NCI-H1092 treated with DMSO at 0.1 percent for 48 hours (cell line): Measurements from ENCODE around the gene DNAH5.

ENCODE experiments used
- DNase-seq: peaks from one replicate; lab custom pipeline; 2025; lab: John Stamatoyannopoulos, UW

The DNAH5 gene

GRCh38 chr5:13934921-13935320 is 9.6 kb downstream of the DNAH5 start:
- no peak for DNase-seq

GRCh38 chr5:13934125-13934524 is 10.4 kb downstream of the DNAH5 start:
- no peak for DNase-seq

- no peak for DNase-seq
Observed at GRCh38 chr5:13932561-13932960, 11.9 kb downstream of the DNAH5 start.

- no peak for DNase-seq
Observed at GRCh38 chr5:13932011-13932410, 12.5 kb downstream of the DNAH5 start.

GRCh38 chr5:13930541-13931171 is 13.8 kb downstream of the DNAH5 start:
- DNase-seq = peak; percentile 68

GRCh38 chr5:13926731-13927130 is 17.8 kb downstream of the DNAH5 start:
- no peak for DNase-seq

GRCh38 chr5:13921578-13921977 is 22.9 kb downstream of the DNAH5 start:
- no peak for DNase-seq

GRCh38 chr5:13919786-13920185 is 24.7 kb downstream of the DNAH5 start:
- no peak for DNase-seq

GRCh38 chr5:13919087-13919486 is 25.4 kb downstream of the DNAH5 start:
- DNase-seq = no peak

GRCh38 chr5:13917061-13917460 is 27.4 kb downstream of the DNAH5 start:
- DNase-seq = no peak

GRCh38 chr5:13913962-13914361 is 30.5 kb downstream of the DNAH5 start:
- no peak for DNase-seq

GRCh38 chr5:13910637-13911288 is 33.7 kb downstream of the DNAH5 start:
- no peak for DNase-seq

GRCh38 chr5:13910201-13910600 is 34.3 kb downstream of the DNAH5 start:
- no peak for DNase-seq

GRCh38 chr5:13909271-13909670 is 35.2 kb downstream of the DNAH5 start:
- DNase-seq = no peak

- no peak for DNase-seq
Observed at GRCh38 chr5:13898569-13898968, 45.9 kb downstream of the DNAH5 start.

- DNase-seq = no peak
Observed at GRCh38 chr5:13878357-13878756, 66.1 kb downstream of the DNAH5 start.

- no peak for DNase-seq
Observed at GRCh38 chr5:13866792-13867191, 77.7 kb downstream of the DNAH5 start.

GRCh38 chr5:13865312-13865711 is 79.2 kb downstream of the DNAH5 start:
- DNase-seq = no peak

GRCh38 chr5:13860146-13860545 is 84.3 kb downstream of the DNAH5 start:
- DNase-seq = no peak

GRCh38 chr5:13859270-13860065 is 85.0 kb downstream of the DNAH5 start:
- DNase-seq = no peak

- no peak for DNase-seq
Observed at GRCh38 chr5:13843175-13843846, 101.2 kb downstream of the DNAH5 start.

GRCh38 chr5:13833440-13833839 is 111.0 kb downstream of the DNAH5 start:
- no peak for DNase-seq

- no peak for DNase-seq
Observed at GRCh38 chr5:13831351-13831750, 113.1 kb downstream of the DNAH5 start.
